Esophagus squamous epithelium (tissue), 4 donors: ENCODE data around the gene RPL19.

Experiments used
- CTCF ChIP-seq, 6 experiments: fragments of 450-650 bp in 4 of 6; fragments of 200-600 bp in 2 of 6; sonication (generic) in 2 of 6; IDR thresholded peaks; one replicate each; pipeline ENCODE4 v1.5.1; 2016 to 2019; ENCODE audit warnings: antibody characterized with exemption in 6 of 6, mild to moderate bottlenecking in 4 of 6, moderate library complexity in 4 of 6
- POLR2A ChIP-seq, 4 donors: fragments of 450-650 bp; IDR thresholded peaks; one replicate each; pipeline ENCODE4 v1.6.1; 2017; ENCODE audit warnings: antibody characterized with exemption in 4 of 4, mild to moderate bottlenecking in 4 of 4, moderate library complexity in 3 of 4

- TF ChIP-seq CTCF (IDR thresholded peaks at IDR 0.05) (no peak), POLR2A (IDR thresholded peaks at IDR 0.05) (no peak)
Observed at GRCh38 chr17:39222866-39223834, 23.1 kb downstream of the RPL19 start.
